Liver (tissue), 9 donors: ENCODE measurements around the gene SFMBT2. TPM values are rescaled to one million over a fixed set of nuclear protein-coding genes. Genes with fewer than 3 reads are reported as not detected.

ENCODE experiments used
- DNase-seq: peaks from one replicate; pipeline ENCODE4 v3.0.0-alpha.2; 2017; ENCODE audit warnings: low spot score
- H3K27ac ChIP-seq, 2 donors: one replicate each; pipeline ENCODE4 v1.7.0; 2013; ENCODE audit warnings: inconsistent platforms in 2 of 2, low read length in 2 of 2, control low read depth in 1 of 2, low read depth in 1 of 2, mild to moderate bottlenecking in 1 of 2
- H3K27me3 ChIP-seq, 4 donors: one replicate each; pipeline versions ENCODE4 v1.6.1 to v1.7.0; 2013; ENCODE audit warnings: low read length in 3 of 4, inconsistent platforms in 1 of 4, mild to moderate bottlenecking in 1 of 4, moderate library complexity in 1 of 4; ENCODE audit not compliant: control insufficient read depth in 4 of 4, insufficient read depth in 4 of 4
- H3K36me3 ChIP-seq, 4 donors: one replicate each; pipeline versions ENCODE4 v1.6.1 to v1.7.0; 2013; ENCODE audit warnings: low read length in 3 of 4, mild to moderate bottlenecking in 3 of 4, low read depth in 1 of 4, moderate library complexity in 1 of 4; ENCODE audit not compliant: control insufficient read depth in 4 of 4, insufficient read depth in 3 of 4
- H3K4me1 ChIP-seq, 4 donors: one replicate each; pipeline versions ENCODE4 v1.6.1 to v1.7.0; 2013; ENCODE audit warnings: low read length in 3 of 4, mild to moderate bottlenecking in 3 of 4, moderate library complexity in 1 of 4; ENCODE audit not compliant: control insufficient read depth in 4 of 4, insufficient read depth in 4 of 4
- H3K4me3 ChIP-seq, 3 donors: one replicate each; pipeline versions ENCODE4 v1.6.1 to v1.7.0; 2013; ENCODE audit warnings: low read length in 3 of 3, control low read depth in 1 of 3, low read depth in 1 of 3, mild to moderate bottlenecking in 1 of 3
- H3K9ac ChIP-seq, 2 donors: one replicate each; pipeline ENCODE4 v1.7.0; 2013; ENCODE audit warnings: low read length in 2 of 2, mild to moderate bottlenecking in 2 of 2, moderate library complexity in 2 of 2, control low read depth in 1 of 2, low read depth in 1 of 2
- H3K9me3 ChIP-seq, 4 donors: one replicate each; pipeline versions ENCODE4 v1.6.1 to v1.7.0; 2013; ENCODE audit warnings: low read length in 3 of 4; ENCODE audit not compliant: control insufficient read depth in 4 of 4
- ATF3 ChIP-seq: IDR thresholded peaks from 2 replicates; pipeline ENCODE4 v1.6.1; 2016; ENCODE audit warnings: antibody characterized with exemption
- EGR1 ChIP-seq, 2 donors: IDR thresholded peaks; 2 replicates each; pipeline ENCODE4 v1.6.1; 2016 to 2018; ENCODE audit warnings: antibody characterized with exemption in 2 of 2, low read depth in 2 of 2
- FOXA1 ChIP-seq: IDR thresholded peaks from 2 replicates; pipeline ENCODE4 v1.6.1; 2016; ENCODE audit warnings: antibody characterized with exemption
- FOXA2 ChIP-seq: IDR thresholded peaks from 2 replicates; pipeline ENCODE4 v1.6.1; 2016; ENCODE audit warnings: antibody characterized with exemption
- GABPA ChIP-seq, 2 donors: IDR thresholded peaks in 1 of 2; conservative IDR thresholded peaks in 1 of 2; 2 replicates each; pipeline ENCODE4 v1.6.1; 2016; ENCODE audit warnings: antibody characterized with exemption in 2 of 2, mild to moderate bottlenecking in 1 of 2, moderate library complexity in 1 of 2
- JUND ChIP-seq, 2 donors: IDR thresholded peaks; 2 replicates each; pipeline ENCODE4 v1.6.1; 2016; ENCODE audit warnings: antibody characterized with exemption in 2 of 2
- MAX ChIP-seq: IDR thresholded peaks from 2 replicates; pipeline ENCODE4 v1.6.1; 2016; ENCODE audit warnings: antibody characterized with exemption
- RAD21 ChIP-seq, 2 donors: IDR thresholded peaks; 2 replicates each; pipeline ENCODE4 v1.6.1; 2016; ENCODE audit warnings: antibody characterized with exemption in 2 of 2, mild to moderate bottlenecking in 2 of 2
- SP1 ChIP-seq: IDR thresholded peaks from 2 replicates; pipeline ENCODE4 v1.6.1; 2018; ENCODE audit warnings: antibody characterized with exemption, mild to moderate bottlenecking
- TAF1 ChIP-seq: conservative IDR thresholded peaks from 2 replicates; pipeline ENCODE4 v1.6.1; 2016; ENCODE audit warnings: antibody characterized with exemption, mild to moderate bottlenecking
- YY1 ChIP-seq: IDR thresholded peaks from 2 replicates; pipeline ENCODE4 v1.6.1; 2016; ENCODE audit warnings: antibody characterized with exemption, mild to moderate bottlenecking
- ZBTB33 ChIP-seq: IDR thresholded peaks from 2 replicates; pipeline ENCODE4 v1.6.1; 2016; ENCODE audit warnings: antibody characterized with exemption
- WGBS: extraction: QIAGEN DNeasy Blood & Tissue Kit; methylation state at CpG from one replicate; pipeline ENCODE4 v1.1.7; 2013; 5-methylcytosine and 5-hydroxymethylcytosine counted together
- polyA plus RNA-seq, 2 donors: library from polyadenylated mRNA; stranded (reverse) in 1 of 2; unstranded in 1 of 2; fragments of 200-250 nt in 1 of 2; fragments of >200 nt in 1 of 2; fragmentation: Nextera tagmentation in 1 of 2; extraction: Ambion mirVana in 1 of 2; gene quantifications; one replicate each; pipeline versions ENCODE4 v1.2.1 to v1.2.3, GENCODE V29; 2013 to 2015
- total RNA-seq, 2 donors: library from RNA; depleted of rRNA; stranded (reverse); fragments of >200 nt; gene quantifications; one replicate each; pipeline ENCODE4 v1.2.3, GENCODE V29; 2014
- TF ChIP-seq, protein P1 (sequence below): IDR thresholded peaks from 2 replicates; pipeline ENCODE4 v1.6.1; 2016; ENCODE audit warnings: antibody characterized with exemption, mild to moderate bottlenecking
- donor health status: healthy.
- donor health status: healthy.
- donor health status: healthy.
- donor health status: healthy.
- donor health status: healthy.

Gene SFMBT2
- total and polyA plus RNA-seq, 4 donors, result 0.46 to 2.8 (median 1.5) TPM

DNA sequence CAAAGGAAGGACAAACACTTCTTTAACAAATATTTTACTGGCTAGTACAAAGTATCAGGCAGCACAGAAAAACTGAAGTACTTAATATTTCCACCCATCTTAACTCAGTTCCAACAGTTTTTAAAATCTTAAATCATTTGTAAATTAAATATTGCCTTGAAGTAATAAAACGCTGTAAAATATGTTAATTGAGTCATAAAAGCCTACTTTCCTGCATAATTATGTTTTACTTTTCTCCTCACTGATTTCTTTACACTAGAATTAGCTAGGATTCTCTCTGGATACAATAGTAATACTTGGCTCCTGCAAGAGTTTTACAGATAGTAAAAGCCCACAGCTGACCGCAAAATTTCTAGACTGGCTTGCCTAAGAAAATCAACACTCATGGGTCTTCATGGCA lies 74.9 kb downstream of the SFMBT2 start:
- H3K27ac ChIP-seq, result no peak overlapping the region
- DNase-seq, result no peak
- H3K27me3 ChIP-seq, result no peaks in the 10 kb centered on the region
- H3K4me3 ChIP-seq, result no peak overlapping the region
- H3K36me3 ChIP-seq, result no peaks in the 10 kb centered on the region
- 90% methylated on average over 2 of the region's 2 CpGs for WGBS
- H3K9me3 ChIP-seq, result no peaks in the 10 kb centered on the region
- TF ChIP-seq, protein P1, sequence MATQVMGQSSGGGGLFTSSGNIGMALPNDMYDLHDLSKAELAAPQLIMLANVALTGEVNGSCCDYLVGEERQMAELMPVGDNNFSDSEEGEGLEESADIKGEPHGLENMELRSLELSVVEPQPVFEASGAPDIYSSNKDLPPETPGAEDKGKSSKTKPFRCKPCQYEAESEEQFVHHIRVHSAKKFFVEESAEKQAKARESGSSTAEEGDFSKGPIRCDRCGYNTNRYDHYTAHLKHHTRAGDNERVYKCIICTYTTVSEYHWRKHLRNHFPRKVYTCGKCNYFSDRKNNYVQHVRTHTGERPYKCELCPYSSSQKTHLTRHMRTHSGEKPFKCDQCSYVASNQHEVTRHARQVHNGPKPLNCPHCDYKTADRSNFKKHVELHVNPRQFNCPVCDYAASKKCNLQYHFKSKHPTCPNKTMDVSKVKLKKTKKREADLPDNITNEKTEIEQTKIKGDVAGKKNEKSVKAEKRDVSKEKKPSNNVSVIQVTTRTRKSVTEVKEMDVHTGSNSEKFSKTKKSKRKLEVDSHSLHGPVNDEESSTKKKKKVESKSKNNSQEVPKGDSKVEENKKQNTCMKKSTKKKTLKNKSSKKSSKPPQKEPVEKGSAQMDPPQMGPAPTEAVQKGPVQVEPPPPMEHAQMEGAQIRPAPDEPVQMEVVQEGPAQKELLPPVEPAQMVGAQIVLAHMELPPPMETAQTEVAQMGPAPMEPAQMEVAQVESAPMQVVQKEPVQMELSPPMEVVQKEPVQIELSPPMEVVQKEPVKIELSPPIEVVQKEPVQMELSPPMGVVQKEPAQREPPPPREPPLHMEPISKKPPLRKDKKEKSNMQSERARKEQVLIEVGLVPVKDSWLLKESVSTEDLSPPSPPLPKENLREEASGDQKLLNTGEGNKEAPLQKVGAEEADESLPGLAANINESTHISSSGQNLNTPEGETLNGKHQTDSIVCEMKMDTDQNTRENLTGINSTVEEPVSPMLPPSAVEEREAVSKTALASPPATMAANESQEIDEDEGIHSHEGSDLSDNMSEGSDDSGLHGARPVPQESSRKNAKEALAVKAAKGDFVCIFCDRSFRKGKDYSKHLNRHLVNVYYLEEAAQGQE, result no peak
- no peak for TF ChIP-seq JUND (IDR thresholded peaks at IDR 0.05)
- no peak for TF ChIP-seq FOXA1
- TF ChIP-seq RAD21 (IDR thresholded peaks at IDR 0.05), result no peak
- no peak for TF ChIP-seq FOXA2
- TF ChIP-seq ATF3, result no peak
- no peak for TF ChIP-seq SP1
- TF ChIP-seq MAX, result no peak
- no peak for TF ChIP-seq EGR1 (IDR thresholded peaks at IDR 0.05; ENCODE audit: low read depth in 2 of 2)
- no peak for TF ChIP-seq ZBTB33
- TF ChIP-seq YY1, result no peak
- no peak for TF ChIP-seq GABPA (IDR thresholded peaks at IDR 0.05 in 1 of 2, conservative IDR thresholded peaks at IDR 0.05 in 1 of 2)
- no peak overlapping the region for H3K9ac ChIP-seq
- no peaks in the 10 kb centered on the region for H3K4me1 ChIP-seq

DNA sequence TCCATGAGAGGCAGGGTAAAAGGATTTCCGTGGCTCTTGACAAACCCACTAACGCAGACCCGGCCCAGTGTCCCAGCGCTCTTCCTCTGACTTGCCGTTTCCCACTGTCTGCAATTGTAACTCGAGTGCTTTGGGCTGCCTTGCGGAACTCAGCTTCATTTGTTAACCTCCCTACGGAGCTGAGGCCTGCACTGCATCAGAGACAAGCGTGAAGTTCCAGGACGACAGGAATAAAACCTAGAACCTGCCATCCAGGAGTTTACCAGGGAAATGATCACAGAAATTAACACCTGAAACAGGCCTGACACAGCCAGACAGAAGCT lies 76.2 kb downstream of the SFMBT2 start:
- DNase-seq, result no peak
- Histone ChIP-seq H3K36me3 (no peaks in the 10 kb centered on the region), H3K4me3 (no peak overlapping the region), H3K9ac (no peak overlapping the region), H3K27me3 (no peaks in the 10 kb centered on the region), H3K9me3 (no peaks in the 10 kb centered on the region), H3K27ac (peak overlapping the region; percentile 36 to 69), H3K4me1 (no peaks in the 10 kb centered on the region)
- TF ChIP-seq MAX, result no peak
- no peak for TF ChIP-seq RAD21 (IDR thresholded peaks at IDR 0.05)
- TF ChIP-seq TAF1, result no peak
- 85% methylated on average over 10 of the region's 10 CpGs for WGBS
